K562 (cell line): ENCODE measurements around the gene SCP2. TPM values are rescaled to one million over a fixed set of nuclear protein-coding genes. Genes with fewer than 3 reads are reported as not detected.

Source experiments
- ATAC-seq: fragments of 200-7000 bp; cut with Tn5 transposase; 3 replicates; pipeline ENCODE4 v1.9.1; 2020; ENCODE audit warnings: moderate library complexity
- BruUV-seq: library from RNA; stranded (reverse); fragments of 400-500 nt; replicated peaks from 2 replicates; lab custom pipeline; 2021; lab: Mats Ljungman, UMichigan
- CTCF ChIA-PET: fragments of 300-600 bp; formaldehyde crosslinking; extraction: SDS; loops from one replicate; lab custom pipeline; 2021; ENCODE audit warnings: low intra/inter-chr PET ratio; lab: Yijun Ruan, JAX
- POLR2A ChIA-PET: fragments of 300-600, 350-650 bp; sonication (Branson Sonifier 250); formaldehyde crosslinking; extraction: SDS; loops from one replicate; lab custom pipeline; 2021; ENCODE audit warnings: antibody characterized with exemption, inconsistent platforms; lab: Yijun Ruan, JAX
- DNase-seq, 4 experiments: peaks; one replicate each; pipeline versions ENCODE4 v3.0.0 to v3.0.0-alpha.2; 2011 to 2018; ENCODE audit warnings: low spot score in 3 of 4, mixed read lengths in 3 of 4; ENCODE audit errors: extremely low read depth in 1 of 4
- FAIRE-seq: peaks from 2 replicates; lab custom pipeline; 2011; peaks lifted over from hg19 to GRCh38; lab: Jason Lieb, UNC
- H2AFZ ChIP-seq: 2 replicates; pipeline ENCODE4 v1.6.0; 2011; ENCODE audit warnings: low read depth, low read length, control low read depth, inconsistent platforms
- H3K27ac ChIP-seq: fragments of 200-600 bp; 3 replicates; pipeline ENCODE4 v1.8.0; 2011; ENCODE audit warnings: low read depth, mild to moderate bottlenecking, control low read depth, inconsistent platforms, low read length, moderate library complexity, mixed read lengths; ENCODE audit errors: extremely low read depth
- H3K27me3 ChIP-seq, 2 experiments: fragments of 300-600 bp in 1 of 2; 2 replicates in 1 of 2; 3 replicates in 1 of 2; pipeline versions ENCODE4 v1.6.0 to v1.8.0; 2011; ENCODE audit warnings: inconsistent platforms in 2 of 2, low read length in 2 of 2, mild to moderate bottlenecking in 1 of 2, mixed read lengths in 1 of 2, moderate library complexity in 1 of 2; ENCODE audit not compliant: control insufficient read depth in 2 of 2, insufficient read depth in 2 of 2
- H3K36me3 ChIP-seq: fragments of 300-600 bp; 3 replicates; pipeline ENCODE4 v1.8.0; 2011; ENCODE audit warnings: mild to moderate bottlenecking, low read length, inconsistent platforms; ENCODE audit not compliant: control insufficient read depth, insufficient read depth
- H3K4me1 ChIP-seq, 2 experiments: fragments of 200-600 bp in 1 of 2; replicated peaks in 1 of 2; 2 replicates in 1 of 2; 3 replicates in 1 of 2; pipeline versions ENCODE4 v1.5.1 to v1.8.0; 2011; ENCODE audit warnings: inconsistent platforms in 2 of 2, low read length in 2 of 2, mild to moderate bottlenecking in 1 of 2, mixed read lengths in 1 of 2, moderate library complexity in 1 of 2; ENCODE audit not compliant: control insufficient read depth in 2 of 2, insufficient read depth in 2 of 2
- H3K4me2 ChIP-seq: 2 replicates; pipeline ENCODE4 v1.6.1; 2011; ENCODE audit warnings: low read length, control low read depth, inconsistent platforms, mixed read lengths; ENCODE audit not compliant: insufficient read depth
- H3K4me3 ChIP-seq: fragments of 200-600 bp; sonication (generic), shearing (Covaris generic); 2 replicates; pipeline ENCODE4 v1.5.1; 2016; ENCODE audit warnings: control low read depth, inconsistent platforms
- H3K79me2 ChIP-seq: fragments of 200-600 bp; 3 replicates; pipeline ENCODE4 v1.8.0; 2011; ENCODE audit warnings: low read length, inconsistent platforms; ENCODE audit not compliant: control insufficient read depth, insufficient read depth
- H3K9ac ChIP-seq, 2 experiments: 2 replicates each; pipeline versions ENCODE4 v1.6.0 to v1.6.1; 2011; ENCODE audit warnings: low read depth in 2 of 2, low read length in 2 of 2, control low read depth in 1 of 2, inconsistent platforms in 1 of 2, mild to moderate bottlenecking in 1 of 2, mixed read lengths in 1 of 2; ENCODE audit not compliant: insufficient read depth in 1 of 2
- H3K9me1 ChIP-seq: one replicate; pipeline ENCODE4 v1.6.0; 2011; ENCODE audit warnings: inconsistent platforms, mild to moderate bottlenecking, low read length, moderate library complexity; ENCODE audit not compliant: control insufficient read depth, insufficient read depth
- H3K9me3 ChIP-seq: replicated peaks from 2 replicates; pipeline ENCODE4 v1.5.1; 2011; ENCODE audit warnings: low read depth, low read length, inconsistent platforms; ENCODE audit not compliant: control insufficient read depth, insufficient read depth
- H4K20me1 ChIP-seq: replicated peaks from 2 replicates; pipeline ENCODE4 v1.6.1; 2011; ENCODE audit warnings: low read length, inconsistent platforms, mixed read lengths; ENCODE audit not compliant: control insufficient read depth, insufficient read depth
- BHLHE40 ChIP-seq: IDR thresholded peaks from 2 replicates; pipeline ENCODE4 v1.6.1; 2011; ENCODE audit warnings: low read length, improper control_type of control experiment
- CBFA2T3 ChIP-seq: fragments of 450-650 bp; IDR thresholded peaks from 2 replicates; pipeline ENCODE4 v1.6.1; 2017
- CBX2 ChIP-seq: fragments of 200-600 bp; sonication (generic); IDR thresholded peaks from one replicate; pipeline ENCODE4 v1.6.1; 2012; ENCODE audit warnings: mild to moderate bottlenecking, low read length, inconsistent platforms; ENCODE audit not compliant: insufficient read depth, poor library complexity, severe bottlenecking
- DPF2 ChIP-seq: fragments of 450-650 bp; IDR thresholded peaks from 2 replicates; pipeline ENCODE4 v1.6.1; 2016
- FOSL1 ChIP-seq: fragments of 200-800 bp; sonication (Bioruptor generic); conservative IDR thresholded peaks from 2 replicates; pipeline ENCODE4 v1.6.1; 2016; ENCODE audit warnings: missing genetic modification characterization, missing compliant biosample characterization
- GABPB1 ChIP-seq: sonication (generic); formaldehyde crosslinking; IDR thresholded peaks from 2 replicates; pipeline ENCODE4 v1.8.0; 2022; ENCODE audit warnings: mild to moderate bottlenecking, missing genetic modification reagents
- JUN ChIP-seq, 2 experiments: sonication (generic) in 1 of 2; formaldehyde crosslinking in 1 of 2; IDR thresholded peaks; 2 replicates each; pipeline versions ENCODE4 v1.6.1 to v1.8.0; 2012 to 2022; ENCODE audit warnings: borderline replicate concordance in 2 of 2, mild to moderate bottlenecking in 2 of 2, improper control_type of control experiment in 1 of 2, low read depth in 1 of 2, low read length in 1 of 2, missing genetic modification reagents in 1 of 2
- MIER1 ChIP-seq: fragments of 450-650 bp; IDR thresholded peaks from 2 replicates; pipeline ENCODE4 v1.6.1; 2016; ENCODE audit warnings: antibody characterized with exemption, mild to moderate bottlenecking, low read depth
- NCOA1 ChIP-seq: fragments of 450-650 bp; IDR thresholded peaks from 2 replicates; pipeline ENCODE4 v1.6.1; 2016; ENCODE audit warnings: low read depth
- NFXL1 ChIP-seq: fragments of 450-650 bp; formaldehyde crosslinking; IDR thresholded peaks from 2 replicates; pipeline ENCODE4 v1.4.0; 2021; ENCODE audit warnings: mild to moderate bottlenecking
- NONO ChIP-seq, 2 experiments: fragments of 200-400 bp in 1 of 2; fragments of 450-650 bp in 1 of 2; formaldehyde crosslinking in 1 of 2; IDR thresholded peaks; 2 replicates each; pipeline ENCODE4 v1.6.1; 2017; ENCODE audit warnings: low read depth in 2 of 2, mild to moderate bottlenecking in 2 of 2, moderate library complexity in 2 of 2, low read length in 1 of 2
- RBM34 ChIP-seq: fragments of 200-400 bp; formaldehyde crosslinking; IDR thresholded peaks from 2 replicates; pipeline ENCODE4 v1.6.1; 2018; ENCODE audit warnings: low read length, borderline replicate concordance; ENCODE audit not compliant: insufficient read depth
- RCOR1 ChIP-seq, 2 experiments: IDR thresholded peaks; 2 replicates each; pipeline ENCODE4 v1.6.1; 2012; ENCODE audit warnings: low read depth in 2 of 2, low read length in 2 of 2, borderline replicate concordance in 1 of 2, improper control_type of control experiment in 1 of 2
- SAP30 ChIP-seq: fragments of 200-600 bp; sonication (generic); IDR thresholded peaks from 2 replicates; pipeline ENCODE4 v1.6.1; 2012; ENCODE audit warnings: borderline replicate concordance, low read depth, mild to moderate bottlenecking, moderate library complexity, low read length, control low read depth, inconsistent platforms; ENCODE audit not compliant: insufficient read depth, poor library complexity, severe bottlenecking
- TARDBP ChIP-seq: fragments of 450-650 bp; IDR thresholded peaks from 2 replicates; pipeline ENCODE4 v1.6.1; 2016
- TEAD1 ChIP-seq, 2 experiments: fragments of 450-650 bp in 1 of 2; sonication (generic) in 1 of 2; formaldehyde crosslinking; IDR thresholded peaks; 2 replicates each; pipeline versions ENCODE4 v1.4.0 to v1.8.0; 2020 to 2022; ENCODE audit warnings: mild to moderate bottlenecking in 2 of 2, missing genetic modification reagents in 1 of 2
- ZKSCAN1 ChIP-seq: fragments of 150-350 bp; IDR thresholded peaks from 2 replicates; pipeline ENCODE4 v1.6.1; 2016; ENCODE audit warnings: low read depth, low read length
- ZNF764 ChIP-seq: fragments of 250-450 bp; sonication (Bioruptor Pico); IDR thresholded peaks from 2 replicates; pipeline ENCODE4 v1.4.0; 2020; ENCODE audit warnings: low read depth, mild to moderate bottlenecking, moderate library complexity
- WGBS: fragments of 100-300 bp; shearing (Covaris generic); methylation state at CpG from one replicate; pipeline ENCODE4 v1.1.6; 2016; ENCODE audit warnings: low coverage, mixed read lengths; ENCODE audit not compliant: insufficient coverage; ENCODE audit errors: missing lambda C conversion rate; 5-methylcytosine and 5-hydroxymethylcytosine counted together
- in situ Hi-C: fragments of 300-500 bp; cut with MboI; formaldehyde crosslinking; loops from 4 replicates; pipeline ENCODE4 v1.15.0; 2018; ENCODE audit warnings: inconsistent platforms, mixed read lengths
- intact Hi-C: fragments of 100-400 bp; cut with micrococcal nuclease; formaldehyde crosslinking; loops from 2 replicates; pipeline ENCODE4 v1.14.2; 2022
- polyA plus RNA-seq, 8 experiments: library from polyadenylated mRNA; depleted of rRNA in 4 of 8; stranded (reverse) in 5 of 8; unstranded in 3 of 8; fragments of >200 nt; fragmentation: Nextera tagmentation in 2 of 8; fragmentation: Illumina TruSeq in 1 of 8; extraction: Ambion mirVana in 2 of 8; extraction: Trizol in 1 of 8; gene quantifications; 2 replicates each; pipeline versions ENCODE4 v1.2.1 to v1.2.3, GENCODE V29; 2011 to 2014; ENCODE audit warnings: inconsistent platforms in 1 of 8, missing spikeins in 1 of 8
- total RNA-seq, 7 experiments: library from RNA; depleted of rRNA in 6 of 7; stranded (reverse); fragments of >200 nt in 6 of 7; fragmentation: Illumina TruSeq in 2 of 7; extraction: Trizol in 2 of 7; gene quantifications; 2 replicates each; pipeline versions ENCODE4 v1.2.1 to v1.2.3, GENCODE V29; 2011 to 2021; ENCODE audit warnings: low replicate concordance in 1 of 7
- TF ChIP-seq, protein P1 (sequence below), 2 experiments: fragments of 450-650 bp in 1 of 2; sonication (generic) in 1 of 2; formaldehyde crosslinking; conservative IDR thresholded peaks; 2 replicates each; pipeline versions ENCODE4 v1.4.0 to v1.8.1; 2020 to 2022; ENCODE audit warnings: mild to moderate bottlenecking in 1 of 2, missing genetic modification reagents in 1 of 2
- TF ChIP-seq, protein P2 (sequence below), 2 experiments: fragments of 450-650 bp in 1 of 2; sonication (generic) in 1 of 2; formaldehyde crosslinking in 1 of 2; IDR thresholded peaks in 1 of 2; conservative IDR thresholded peaks in 1 of 2; 2 replicates each; pipeline versions ENCODE4 v1.6.1 to v1.8.1; 2016 to 2023; ENCODE audit warnings: mild to moderate bottlenecking in 2 of 2, moderate library complexity in 2 of 2, inconsistent platforms in 1 of 2, missing genetic modification reagents in 1 of 2

Gene SCP2
- total and polyA plus RNA-seq, 9 of the 15 experiments (the other 6 are each of a cell fraction or from before 2014, with no cell fraction given): 63.8 to 258 (median 106) TPM

DNA sequence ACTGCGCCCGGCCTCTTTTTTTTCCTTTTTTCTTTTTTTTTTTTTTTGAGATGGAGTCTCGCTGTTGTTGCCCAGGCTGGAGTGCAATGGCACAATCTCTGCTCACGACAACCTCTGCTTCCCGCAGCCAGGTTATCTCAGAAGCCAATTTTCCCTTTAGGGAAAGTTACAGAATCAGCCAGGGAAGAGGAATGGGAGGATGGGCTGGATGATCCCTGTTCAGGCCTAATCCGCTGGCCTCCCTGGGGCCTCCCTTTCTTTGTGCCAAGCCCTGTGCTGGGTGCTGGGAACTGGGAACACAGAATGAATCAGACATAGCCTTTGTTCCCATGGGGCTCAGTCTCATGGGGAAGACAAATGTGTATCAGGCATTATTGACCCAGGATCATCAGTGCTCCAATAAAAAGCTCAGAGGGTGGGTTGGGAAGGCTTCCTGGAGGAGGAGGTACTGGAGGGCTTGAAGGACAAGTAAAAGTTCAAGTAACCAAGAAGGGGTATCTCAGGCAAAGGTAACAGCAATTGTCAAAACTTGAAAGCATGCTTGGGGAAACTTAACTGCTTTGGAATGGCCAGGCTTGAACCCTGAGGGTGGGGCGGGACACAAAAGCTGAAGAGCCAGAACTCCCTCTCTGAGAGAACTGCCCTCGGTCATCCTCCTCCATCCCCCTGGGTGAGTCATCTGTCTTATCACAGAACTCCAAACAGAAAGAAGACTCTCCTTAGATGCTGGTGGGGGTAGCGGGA is 19.8 kb upstream of the SCP2 start:
- peak overlapping the region; percentile 24 for H3K4me2 ChIP-seq
- intact Hi-C loops: loop anchor here (5.0 to 10.0 kb wide), 2 partner anchors 158 to 205 kb away; partner anchors contain the start of gene PODN
- peaks cover 51 to 53% of the 10 kb centered on the region in 2 experiments for H3K4me1 ChIP-seq
- H2AFZ ChIP-seq: no peak overlapping the region
- in situ Hi-C loops: loop anchor here (25.0 kb wide), 1 partner anchor 280 kb away; the partner anchor contains the start of gene CPT2
- no peaks in the 10 kb centered on the region for H4K20me1 ChIP-seq
- H3K9me3 ChIP-seq: no peaks in the 10 kb centered on the region
- no TSS peak for BruUV-seq
- peaks cover 6% of the 10 kb centered on the region; the same call in 2 of the 3 replicates for H3K36me3 ChIP-seq
- peak overlapping the region in 1 of 2 experiments; percentile 63; a peak in 2 of 4 replicates for H3K9ac ChIP-seq
- H3K4me3 ChIP-seq: no peak overlapping the region
- WGBS: 63% methylated on average over 6 of the region's 9 CpGs
- peaks cover 4% of the 10 kb centered on the region for H3K9me1 ChIP-seq
- DNase-seq (peak; percentile 86 to 89 (median 86)), FAIRE-seq (peak; percentile 87), ATAC-seq (peak; percentile 49)
- no peak overlapping the region; the same call in 2 of the 3 replicates for H3K27ac ChIP-seq
- no peaks in the 10 kb centered on the region for H3K79me2 ChIP-seq
- no peaks in the 10 kb centered on the region for H3K27me3 ChIP-seq
- ChIA-PET CTCF (no interaction called here), POLR2A (interaction anchor here (0.8 kb wide), 1 partner anchor 55 kb away, joined by 5 read pairs; no protein-coding TSS in a partner anchor)
- TF ChIP-seq CBX2 (no peak), ZNF764 (CRISPR knock-in tag) (no peak), BHLHE40 (no peak), FOSL1 (peak; percentile 96), TARDBP (no peak), RCOR1 (IDR thresholded peaks at IDR 0.05; ENCODE audit: borderline replicate concordance in 1 of 2, low read depth in 2 of 2, low read length in 2 of 2) (peak; percentile 21 to 74; a peak in 1 of 4 replicates), ZKSCAN1 (no peak), GABPB1 (CRISPR knock-in tag) (no peak), JUN (IDR thresholded peaks at IDR 0.05; ENCODE audit: borderline replicate concordance, low read depth, low read length) (peak; percentile 94), JUN (CRISPR knock-in tag; IDR thresholded peaks at IDR 0.05; ENCODE audit: borderline replicate concordance) (no peak), NONO (IDR thresholded peaks at IDR 0.05; ENCODE audit: low read depth in 2 of 2, low read length in 1 of 2) (no peak), DPF2 (peak; percentile 85), RBM34 (no peak), MIER1 (no peak), SAP30 (no peak), TEAD1 (CRISPR knock-in tag; IDR thresholded peaks at IDR 0.05) (no peak), NFXL1 (no peak), NCOA1 (no peak), CBFA2T3 (peak; percentile 51)
- TF ChIP-seq, protein P1, sequence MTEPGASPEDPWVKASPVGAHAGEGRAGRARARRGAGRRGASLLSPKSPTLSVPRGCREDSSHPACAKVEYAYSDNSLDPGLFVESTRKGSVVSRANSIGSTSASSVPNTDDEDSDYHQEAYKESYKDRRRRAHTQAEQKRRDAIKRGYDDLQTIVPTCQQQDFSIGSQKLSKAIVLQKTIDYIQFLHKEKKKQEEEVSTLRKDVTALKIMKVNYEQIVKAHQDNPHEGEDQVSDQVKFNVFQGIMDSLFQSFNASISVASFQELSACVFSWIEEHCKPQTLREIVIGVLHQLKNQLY (CRISPR knock-in tag; conservative IDR thresholded peaks at IDR 0.05): no peak
- TF ChIP-seq, protein P2, sequence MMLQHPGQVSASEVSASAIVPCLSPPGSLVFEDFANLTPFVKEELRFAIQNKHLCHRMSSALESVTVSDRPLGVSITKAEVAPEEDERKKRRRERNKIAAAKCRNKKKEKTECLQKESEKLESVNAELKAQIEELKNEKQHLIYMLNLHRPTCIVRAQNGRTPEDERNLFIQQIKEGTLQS (IDR thresholded peaks at IDR 0.05): peak; percentile 92
- TF ChIP-seq, protein P2 (CRISPR knock-in tag; conservative IDR thresholded peaks at IDR 0.05): no peak
